Astrocyte (in vitro differentiated cells and primary cell): Measurements from ENCODE around the gene DUSP3. TPM values are rescaled to one million over a fixed set of nuclear protein-coding genes. Genes with fewer than 3 reads are reported as not detected.
A peak's percentile ranks its signal among the peaks of the same experiment; 100 is the strongest.

ENCODE experiments used
- DNase-seq: peaks from one replicate; pipeline ENCODE4 v3.0.0-alpha.2; 2010; ENCODE audit warnings: low read depth
- FAIRE-seq: peaks from 2 replicates; lab custom pipeline; 2011; peaks lifted over from hg19 to GRCh38; lab: Jason Lieb, UNC
- H2AFZ ChIP-seq: 2 replicates; pipeline ENCODE4 v1.6.0; 2012; ENCODE audit warnings: low read depth, low read length, inconsistent platforms
- H3K27ac ChIP-seq: 2 replicates; pipeline ENCODE4 v1.5.1; 2011; ENCODE audit warnings: low read depth, low read length, inconsistent platforms
- H3K27me3 ChIP-seq: 2 replicates; pipeline ENCODE4 v1.6.0; 2011; ENCODE audit warnings: low read length, inconsistent platforms; ENCODE audit not compliant: insufficient read depth
- H3K36me3 ChIP-seq: 2 replicates; pipeline ENCODE4 v1.5.1; 2011; ENCODE audit warnings: low read length, inconsistent platforms; ENCODE audit not compliant: insufficient read depth
- H3K4me1 ChIP-seq: 2 replicates; pipeline ENCODE4 v1.5.1; 2011; ENCODE audit warnings: low read length, inconsistent platforms; ENCODE audit not compliant: insufficient read depth
- H3K4me2 ChIP-seq: 2 replicates; pipeline ENCODE4 v1.6.0; 2012; ENCODE audit warnings: low read length, inconsistent platforms
- H3K4me3 ChIP-seq: 2 replicates; pipeline ENCODE4 v1.5.1; 2011; ENCODE audit warnings: low read depth, mild to moderate bottlenecking, low read length, inconsistent platforms; ENCODE audit not compliant: insufficient read depth
- H3K79me2 ChIP-seq: 2 replicates; pipeline ENCODE4 v1.6.0; 2012; ENCODE audit warnings: mild to moderate bottlenecking, low read length, inconsistent platforms; ENCODE audit not compliant: insufficient read depth
- H3K9ac ChIP-seq: 2 replicates; pipeline ENCODE4 v1.6.0; 2012; ENCODE audit warnings: mild to moderate bottlenecking, low read length, inconsistent platforms
- H3K9me3 ChIP-seq: 2 replicates; pipeline ENCODE4 v1.5.1; 2012; ENCODE audit warnings: low read depth, mild to moderate bottlenecking, low read length, inconsistent platforms; ENCODE audit not compliant: insufficient read depth
- H4K20me1 ChIP-seq: 2 replicates; pipeline ENCODE4 v1.6.0; 2012; ENCODE audit warnings: low read length, inconsistent platforms; ENCODE audit not compliant: insufficient read depth
- H3K27ac Mint-ChIP-seq: one replicate; pipeline ENCODE4 v1.8.0; 2021; ENCODE audit warnings: mild to moderate bottlenecking, mixed read lengths; ENCODE audit not compliant: unreplicated experiment
- H3K27me3 Mint-ChIP-seq: one replicate; pipeline ENCODE4 v1.8.0; 2021; ENCODE audit warnings: low read depth, mixed read lengths; ENCODE audit not compliant: unreplicated experiment
- H3K36me3 Mint-ChIP-seq: one replicate; pipeline ENCODE4 v1.8.0; 2021; ENCODE audit warnings: low read depth, mixed read lengths; ENCODE audit not compliant: unreplicated experiment
- H3K4me1 Mint-ChIP-seq: one replicate; pipeline ENCODE4 v1.8.0; 2021; ENCODE audit warnings: low read depth, mixed read lengths; ENCODE audit not compliant: unreplicated experiment
- H3K4me3 Mint-ChIP-seq: one replicate; pipeline ENCODE4 v1.8.0; 2021; ENCODE audit warnings: mild to moderate bottlenecking, moderate library complexity, mixed read lengths; ENCODE audit not compliant: unreplicated experiment
- H3K9me3 Mint-ChIP-seq: one replicate; pipeline ENCODE4 v1.8.0; 2021; ENCODE audit warnings: mild to moderate bottlenecking, mixed read lengths; ENCODE audit not compliant: unreplicated experiment
- CTCF ChIP-seq: IDR thresholded peaks from 2 replicates; pipeline ENCODE4 v1.5.1; 2011; ENCODE audit warnings: low read depth, mild to moderate bottlenecking, inconsistent platforms, low read length, moderate library complexity; ENCODE audit not compliant: insufficient read depth
- EZH2 ChIP-seq: IDR thresholded peaks from 2 replicates; pipeline ENCODE4 v1.6.1; 2012; ENCODE audit warnings: mild to moderate bottlenecking, low read length, inconsistent platforms; ENCODE audit not compliant: insufficient read depth
- total RNA-seq: library from RNA; stranded (reverse); gene quantifications from 2 replicates; pipeline ENCODE4 v1.2.1, GENCODE V29; 2021

DUSP3 gene
- total RNA-seq, 1 donor from 2014 or later, result 71.6 TPM

GRCh38 chr17:43810226-43810715, 31.5 kb upstream of the DUSP3 start:
- Histone ChIP-seq H3K27me3 (no peaks in the 10 kb centered on the region), H3K9me3 (no peaks in the 10 kb centered on the region)

DNA sequence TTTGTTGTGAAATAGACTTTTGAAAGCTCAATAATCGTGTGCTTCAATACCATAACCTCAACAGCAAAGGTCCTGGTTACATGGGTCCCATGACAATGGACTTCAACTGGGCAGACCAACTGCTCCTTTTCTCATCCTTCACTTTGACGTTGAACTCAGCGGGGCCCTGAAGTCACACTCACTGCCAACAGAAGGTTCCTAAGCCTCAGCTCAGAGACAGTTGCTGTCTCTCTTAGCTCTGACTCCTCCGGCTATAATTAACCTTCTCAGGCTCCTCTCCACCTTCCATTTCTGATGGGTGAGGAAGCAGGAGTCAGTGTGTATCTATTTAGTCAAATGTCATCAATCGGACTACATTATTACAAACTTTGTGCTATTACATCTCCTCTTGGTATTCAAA, 30.3 kb upstream of the DUSP3 start:
- no peak overlapping the region for H3K4me3 Mint-ChIP-seq
- no peaks in the 10 kb centered on the region for H3K9me3 Mint-ChIP-seq
- no peak for DNase-seq
- H3K4me3 ChIP-seq, result no peak overlapping the region
- H3K79me2 ChIP-seq, result no peaks in the 10 kb centered on the region
- no peak overlapping the region for H3K4me2 ChIP-seq
- H3K36me3 Mint-ChIP-seq, result peaks cover 19% of the 10 kb centered on the region
- TF ChIP-seq CTCF (no peak), EZH2 (no peak)
- no peaks in the 10 kb centered on the region for H4K20me1 ChIP-seq
- no peaks in the 10 kb centered on the region for H3K27me3 Mint-ChIP-seq
- no peak overlapping the region for H3K27ac ChIP-seq
- FAIRE-seq, result no peak
- H3K9me3 ChIP-seq, result no peaks in the 10 kb centered on the region
- H2AFZ ChIP-seq, result no peak overlapping the region
- H3K36me3 ChIP-seq, result peaks cover 9% of the 10 kb centered on the region
- H3K9ac ChIP-seq, result no peak overlapping the region
- no peak overlapping the region for H3K27ac Mint-ChIP-seq
- peaks cover under 1% of the 10 kb centered on the region for H3K4me1 ChIP-seq
- no peaks in the 10 kb centered on the region for H3K27me3 ChIP-seq
- H3K4me1 Mint-ChIP-seq, result peaks cover 3% of the 10 kb centered on the region

More at GRCh38 chr17:43810226-43810715, 31.5 kb upstream of the DUSP3 start:
- no peaks in the 10 kb centered on the region for H3K79me2 ChIP-seq
- Mint-ChIP-seq H3K27me3 (no peaks in the 10 kb centered on the region), H3K27ac (no peak overlapping the region), H3K36me3 (peaks cover 18% of the 10 kb centered on the region), H3K4me3 (no peak overlapping the region), H3K9me3 (no peaks in the 10 kb centered on the region), H3K4me1 (peaks cover 9% of the 10 kb centered on the region)
- no peak overlapping the region for H2AFZ ChIP-seq
- DNase-seq (no peak), FAIRE-seq (no peak)
- no peak overlapping the region for H3K27ac ChIP-seq
- no peak overlapping the region for H3K9ac ChIP-seq
- TF ChIP-seq EZH2 (no peak), CTCF (no peak)
- no peaks in the 10 kb centered on the region for H4K20me1 ChIP-seq
- peaks cover 11% of the 10 kb centered on the region for H3K4me1 ChIP-seq
- H3K4me2 ChIP-seq, result no peak overlapping the region
- no peak overlapping the region for H3K4me3 ChIP-seq
- peaks cover 9% of the 10 kb centered on the region for H3K36me3 ChIP-seq

DNA sequence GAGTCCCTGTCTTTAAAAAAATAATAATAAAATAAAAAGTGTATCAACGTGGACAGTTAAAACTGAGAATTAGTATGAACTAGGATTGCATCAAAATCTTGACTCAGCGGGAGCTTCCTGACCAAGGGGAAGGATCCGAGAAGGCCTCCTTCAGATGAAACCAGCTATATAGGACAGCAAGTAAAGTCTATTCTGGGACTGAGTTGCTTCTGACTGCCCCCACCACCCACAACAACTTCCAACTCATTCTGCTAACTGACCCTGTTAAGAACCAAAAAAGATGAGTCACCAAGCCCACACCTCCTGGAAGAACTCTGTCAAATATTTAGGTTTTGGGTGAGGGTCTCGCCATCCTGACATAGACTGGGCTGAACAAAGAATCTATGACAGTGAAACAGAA, 29.3 kb upstream of the DUSP3 start:
- Histone ChIP-seq H3K9me3 (no peaks in the 10 kb centered on the region), H3K79me2 (no peaks in the 10 kb centered on the region), H3K4me3 (no peak overlapping the region), H3K27me3 (no peaks in the 10 kb centered on the region), H3K9ac (no peak overlapping the region), H4K20me1 (no peaks in the 10 kb centered on the region), H3K36me3 (peaks cover 7% of the 10 kb centered on the region), H3K27ac (no peak overlapping the region), H3K4me2 (peak overlapping the region; percentile 1), H2AFZ (no peak overlapping the region), H3K4me1 (peaks cover 4% of the 10 kb centered on the region)
- Mint-ChIP-seq H3K9me3 (no peaks in the 10 kb centered on the region), H3K36me3 (peaks cover 19% of the 10 kb centered on the region), H3K27ac (no peak overlapping the region), H3K27me3 (no peaks in the 10 kb centered on the region), H3K4me1 (peaks cover 6% of the 10 kb centered on the region), H3K4me3 (no peak overlapping the region)
- DNase-seq (no peak), FAIRE-seq (no peak)
- TF ChIP-seq CTCF (no peak), EZH2 (no peak)
